Natural killer cell treated with Interleukin-12 subunit alpha and Interleukin-12 subunit beta and Interleukin-15 and Interleukin-18, amount 100 ng/mL, for 72 hours (primary cell): ENCODE measurements around the gene DMXL2. TPM values are rescaled to one million over a fixed set of nuclear protein-coding genes. Genes with fewer than 3 reads are reported as not detected.

Source experiments
- ATAC-seq, 2 donors: fragments of 150-1000 bp; cut with Tn5 transposase in 1 of 2; sonication (Bioruptor Pico), chemical (Tn5 transposase) in 1 of 2; 2 replicates each; pipeline ENCODE4 v1.10.0; 2021
- DNase-seq: peaks from one replicate; pipeline ENCODE4 v3.0.0; 2022; ENCODE audit warnings: low spot score
- H3K27ac Mint-ChIP-seq, 2 donors: 1 replicate in 1 of 2; 2 replicates in 1 of 2; pipeline ENCODE4 v1.8.0; 2022; ENCODE audit warnings: mixed read lengths in 2 of 2, mild to moderate bottlenecking in 1 of 2, moderate library complexity in 1 of 2
- H3K27me3 Mint-ChIP-seq, 2 donors: 1 replicate in 1 of 2; 2 replicates in 1 of 2; pipeline ENCODE4 v1.8.0; 2022; ENCODE audit warnings: mixed read lengths in 2 of 2
- H3K36me3 Mint-ChIP-seq: one replicate; pipeline ENCODE4 v1.8.0; 2022; ENCODE audit warnings: mixed read lengths
- H3K4me1 Mint-ChIP-seq, 2 donors: 1 replicate in 1 of 2; 2 replicates in 1 of 2; pipeline ENCODE4 v1.8.0; 2022; ENCODE audit warnings: low read depth in 2 of 2, mixed read lengths in 2 of 2, mild to moderate bottlenecking in 1 of 2
- H3K4me3 Mint-ChIP-seq: one replicate; pipeline ENCODE4 v1.8.0; 2022; ENCODE audit warnings: mixed read lengths
- H3K9me3 Mint-ChIP-seq: 2 replicates; pipeline ENCODE4 v1.8.0; 2022; ENCODE audit warnings: mixed read lengths
- total RNA-seq, 2 donors: library from RNA; stranded (reverse); gene quantifications; one replicate each; pipeline ENCODE4 v1.2.3, GENCODE V29; 2022

DMXL2 gene
- total RNA-seq, 2 donors from 2014 or later = 7.8 to 9.2 TPM

- H3K4me1 Mint-ChIP-seq = no peaks in the 10 kb centered on the region
- DNase-seq (no peak), ATAC-seq (no peak)
- H3K27ac Mint-ChIP-seq = no peak overlapping the region
- no peak overlapping the region for H3K4me3 Mint-ChIP-seq
- H3K36me3 Mint-ChIP-seq = peaks cover 22% of the 10 kb centered on the region
- H3K9me3 Mint-ChIP-seq = peaks cover 18% of the 10 kb centered on the region
- H3K27me3 Mint-ChIP-seq = no peaks in the 10 kb centered on the region
Observed at GRCh38 chr15:51524376-51524775, 98.2 kb downstream of the DMXL2 start.

- no peaks in the 10 kb centered on the region for H3K4me1 Mint-ChIP-seq
- H3K4me3 Mint-ChIP-seq = no peak overlapping the region
- H3K36me3 Mint-ChIP-seq = peaks cover 5% of the 10 kb centered on the region
- no peak for ATAC-seq
- no peaks in the 10 kb centered on the region for H3K9me3 Mint-ChIP-seq
- DNase-seq = no peak
- no peak overlapping the region for H3K27ac Mint-ChIP-seq
- no peaks in the 10 kb centered on the region for H3K27me3 Mint-ChIP-seq
Observed at GRCh38 chr15:51516291-51516690, 106.3 kb downstream of the DMXL2 start.

GRCh38 chr15:51505251-51505650, 117.3 kb downstream of the DMXL2 start:
- DNase-seq (no peak), ATAC-seq (no peak)
- Mint-ChIP-seq H3K4me1 (no peaks in the 10 kb centered on the region), H3K36me3 (peaks cover 4% of the 10 kb centered on the region), H3K27ac (no peak overlapping the region), H3K9me3 (no peaks in the 10 kb centered on the region), H3K4me3 (no peak overlapping the region), H3K27me3 (no peaks in the 10 kb centered on the region)

GRCh38 chr15:51503003-51503402, 119.6 kb downstream of the DMXL2 start:
- Mint-ChIP-seq H3K4me1 (no peaks in the 10 kb centered on the region), H3K27me3 (no peaks in the 10 kb centered on the region), H3K27ac (no peak overlapping the region), H3K4me3 (no peak overlapping the region), H3K36me3 (no peaks in the 10 kb centered on the region), H3K9me3 (no peaks in the 10 kb centered on the region)
- ATAC-seq = no peak
- no peak for DNase-seq

GRCh38 chr15:51499379-51499976, 123.1 kb downstream of the DMXL2 start:
- no peaks in the 10 kb centered on the region for H3K27me3 Mint-ChIP-seq
- DNase-seq = no peak

GRCh38 chr15:51497806-51498205, 124.8 kb downstream of the DMXL2 start:
- Mint-ChIP-seq H3K27me3 (no peaks in the 10 kb centered on the region), H3K4me1 (no peaks in the 10 kb centered on the region), H3K27ac (no peak overlapping the region), H3K4me3 (no peak overlapping the region), H3K9me3 (no peaks in the 10 kb centered on the region), H3K36me3 (no peaks in the 10 kb centered on the region)
- ATAC-seq (no peak), DNase-seq (no peak)

More at GRCh38 chr15:51499379-51499976, 123.1 kb downstream of the DMXL2 start:
- no peaks in the 10 kb centered on the region for H3K36me3 Mint-ChIP-seq
- no peak for ATAC-seq
- no peaks in the 10 kb centered on the region for H3K4me1 Mint-ChIP-seq
- no peak overlapping the region for H3K4me3 Mint-ChIP-seq
- no peak overlapping the region for H3K27ac Mint-ChIP-seq
- H3K9me3 Mint-ChIP-seq = no peaks in the 10 kb centered on the region

GRCh38 chr15:51496246-51496645, 126.3 kb downstream of the DMXL2 start:
- H3K27ac Mint-ChIP-seq = no peak overlapping the region
- H3K9me3 Mint-ChIP-seq = no peaks in the 10 kb centered on the region
- no peaks in the 10 kb centered on the region for H3K27me3 Mint-ChIP-seq
- no peak overlapping the region for H3K4me3 Mint-ChIP-seq
- ATAC-seq (no peak), DNase-seq (no peak)
- no peaks in the 10 kb centered on the region for H3K36me3 Mint-ChIP-seq
- no peaks in the 10 kb centered on the region for H3K4me1 Mint-ChIP-seq

- DNase-seq = no peak
- Mint-ChIP-seq H3K4me3 (no peak overlapping the region), H3K27me3 (no peaks in the 10 kb centered on the region)
Observed at GRCh38 chr15:51494411-51495314, 127.9 kb downstream of the DMXL2 start.

GRCh38 chr15:51493892-51494291, 128.7 kb downstream of the DMXL2 start:
- no peaks in the 10 kb centered on the region for H3K4me1 Mint-ChIP-seq
- H3K36me3 Mint-ChIP-seq = no peaks in the 10 kb centered on the region
- H3K27me3 Mint-ChIP-seq = no peaks in the 10 kb centered on the region
- ATAC-seq = no peak
- no peak overlapping the region for H3K27ac Mint-ChIP-seq
- no peak for DNase-seq
- H3K9me3 Mint-ChIP-seq = no peaks in the 10 kb centered on the region
- no peak overlapping the region for H3K4me3 Mint-ChIP-seq

More at GRCh38 chr15:51494411-51495314, 127.9 kb downstream of the DMXL2 start:
- Mint-ChIP-seq H3K9me3 (no peaks in the 10 kb centered on the region), H3K4me1 (no peaks in the 10 kb centered on the region), H3K36me3 (no peaks in the 10 kb centered on the region), H3K27ac (no peak overlapping the region)
- ATAC-seq = no peak

- DNase-seq = no peak
- Mint-ChIP-seq H3K4me1 (no peaks in the 10 kb centered on the region), H3K36me3 (no peaks in the 10 kb centered on the region), H3K4me3 (no peak overlapping the region), H3K9me3 (no peaks in the 10 kb centered on the region), H3K27me3 (no peaks in the 10 kb centered on the region), H3K27ac (no peak overlapping the region)
- ATAC-seq = no peak
Observed at GRCh38 chr15:51492528-51492927, 130.0 kb downstream of the DMXL2 start.

- Mint-ChIP-seq H3K4me1 (no peaks in the 10 kb centered on the region), H3K9me3 (no peaks in the 10 kb centered on the region), H3K4me3 (no peak overlapping the region), H3K27me3 (no peaks in the 10 kb centered on the region), H3K27ac (no peak overlapping the region), H3K36me3 (no peaks in the 10 kb centered on the region)
- ATAC-seq (no peak), DNase-seq (no peak)
Observed at GRCh38 chr15:51491941-51492340, 130.6 kb downstream of the DMXL2 start.

GRCh38 chr15:51484781-51485180, 137.8 kb downstream of the DMXL2 start:
- DNase-seq (no peak), ATAC-seq (no peak)
- H3K27ac Mint-ChIP-seq = no peak overlapping the region
- peaks cover 18% of the 10 kb centered on the region for H3K36me3 Mint-ChIP-seq
- H3K4me1 Mint-ChIP-seq = no peaks in the 10 kb centered on the region
- H3K27me3 Mint-ChIP-seq = no peaks in the 10 kb centered on the region
- H3K4me3 Mint-ChIP-seq = no peak overlapping the region
- peaks cover 15% of the 10 kb centered on the region for H3K9me3 Mint-ChIP-seq

- Mint-ChIP-seq H3K4me1 (no peaks in the 10 kb centered on the region), H3K36me3 (peaks cover 18% of the 10 kb centered on the region), H3K27ac (no peak overlapping the region), H3K9me3 (peaks cover 15% of the 10 kb centered on the region), H3K27me3 (no peaks in the 10 kb centered on the region), H3K4me3 (no peak overlapping the region)
- ATAC-seq = no peak
- no peak for DNase-seq
Observed at GRCh38 chr15:51483985-51484384, 138.6 kb downstream of the DMXL2 start.

GRCh38 chr15:51483520-51483919, 139.1 kb downstream of the DMXL2 start:
- H3K36me3 Mint-ChIP-seq = peaks cover 18% of the 10 kb centered on the region
- peak; percentile 33 to 50 for ATAC-seq
- H3K27ac Mint-ChIP-seq = no peak overlapping the region
- H3K9me3 Mint-ChIP-seq = peaks cover 15% of the 10 kb centered on the region
- H3K27me3 Mint-ChIP-seq = no peaks in the 10 kb centered on the region
- DNase-seq = no peak
- no peaks in the 10 kb centered on the region for H3K4me1 Mint-ChIP-seq
- no peak overlapping the region for H3K4me3 Mint-ChIP-seq
